Tibial nerve (tissue), 4 donors: Measurements from ENCODE around the gene CALML3. TPM values are rescaled to one million over a fixed set of nuclear protein-coding genes. Genes with fewer than 3 reads are reported as not detected.

Source experiments
- DNase-seq, 2 donors: peaks; one replicate each; pipeline ENCODE4 v3.0.0-alpha.2; 2019; ENCODE audit warnings: low spot score in 2 of 2
- H3K27ac ChIP-seq, 4 donors: fragments of 200-600 bp; sonication (generic) in 3 of 4; one replicate each; pipeline ENCODE4 v1.5.1; 2017 to 2019; ENCODE audit warnings: mild to moderate bottlenecking in 1 of 4
- H3K27me3 ChIP-seq, 2 donors: fragments of 200-600 bp; sonication (generic) in 1 of 2; one replicate each; pipeline versions ENCODE4 v1.5.1 to v1.6.0; 2017 to 2019
- H3K36me3 ChIP-seq, 3 donors: fragments of 200-600 bp; sonication (generic); one replicate each; pipeline ENCODE4 v1.5.1; 2018 to 2019
- H3K4me1 ChIP-seq, 4 donors: fragments of 200-600 bp; sonication (generic) in 3 of 4; one replicate each; pipeline ENCODE4 v1.5.1; 2017 to 2019
- H3K4me3 ChIP-seq, 4 donors: fragments of 200-600 bp; sonication (generic) in 3 of 4; one replicate each; pipeline ENCODE4 v1.5.1; 2017 to 2019; ENCODE audit warnings: mild to moderate bottlenecking in 1 of 4, moderate library complexity in 1 of 4
- H3K9me3 ChIP-seq, 4 donors: fragments of 200-600 bp; sonication (generic) in 3 of 4; one replicate each; pipeline ENCODE4 v1.5.1; 2017 to 2019
- EP300 ChIP-seq, 2 donors: sonication (generic); formaldehyde crosslinking; IDR thresholded peaks; one replicate each; pipeline ENCODE4 v1.6.1; 2017; ENCODE audit warnings: antibody characterized with exemption in 2 of 2, mild to moderate bottlenecking in 1 of 2
- POLR2A ChIP-seq, 2 donors: fragments of 450-650 bp; IDR thresholded peaks; one replicate each; pipeline ENCODE4 v1.6.1; 2017; ENCODE audit warnings: antibody characterized with exemption in 2 of 2, mild to moderate bottlenecking in 2 of 2, moderate library complexity in 2 of 2
- WGBS, 2 donors: methylation state at CpG; one replicate each; pipeline ENCODE4 v1.1.5; 2018; 5-methylcytosine and 5-hydroxymethylcytosine counted together
- total RNA-seq, 4 donors: library from RNA; depleted of rRNA; stranded (reverse); fragments of >200 nt; gene quantifications; one replicate each; pipeline ENCODE4 v1.1.0, GENCODE V29; 2016
- TF ChIP-seq, protein P1 (sequence below), 5 experiments: fragments of 200-600 bp in 3 of 5; fragments of 450-650 bp in 2 of 5; sonication (generic) in 3 of 5; IDR thresholded peaks; one replicate each; pipeline ENCODE4 v1.5.1; 2016 to 2019; ENCODE audit warnings: antibody characterized with exemption in 5 of 5, mild to moderate bottlenecking in 3 of 5, moderate library complexity in 2 of 5

The CALML3 gene
- total RNA-seq, 4 donors from 2014 or later: not detected

DNA sequence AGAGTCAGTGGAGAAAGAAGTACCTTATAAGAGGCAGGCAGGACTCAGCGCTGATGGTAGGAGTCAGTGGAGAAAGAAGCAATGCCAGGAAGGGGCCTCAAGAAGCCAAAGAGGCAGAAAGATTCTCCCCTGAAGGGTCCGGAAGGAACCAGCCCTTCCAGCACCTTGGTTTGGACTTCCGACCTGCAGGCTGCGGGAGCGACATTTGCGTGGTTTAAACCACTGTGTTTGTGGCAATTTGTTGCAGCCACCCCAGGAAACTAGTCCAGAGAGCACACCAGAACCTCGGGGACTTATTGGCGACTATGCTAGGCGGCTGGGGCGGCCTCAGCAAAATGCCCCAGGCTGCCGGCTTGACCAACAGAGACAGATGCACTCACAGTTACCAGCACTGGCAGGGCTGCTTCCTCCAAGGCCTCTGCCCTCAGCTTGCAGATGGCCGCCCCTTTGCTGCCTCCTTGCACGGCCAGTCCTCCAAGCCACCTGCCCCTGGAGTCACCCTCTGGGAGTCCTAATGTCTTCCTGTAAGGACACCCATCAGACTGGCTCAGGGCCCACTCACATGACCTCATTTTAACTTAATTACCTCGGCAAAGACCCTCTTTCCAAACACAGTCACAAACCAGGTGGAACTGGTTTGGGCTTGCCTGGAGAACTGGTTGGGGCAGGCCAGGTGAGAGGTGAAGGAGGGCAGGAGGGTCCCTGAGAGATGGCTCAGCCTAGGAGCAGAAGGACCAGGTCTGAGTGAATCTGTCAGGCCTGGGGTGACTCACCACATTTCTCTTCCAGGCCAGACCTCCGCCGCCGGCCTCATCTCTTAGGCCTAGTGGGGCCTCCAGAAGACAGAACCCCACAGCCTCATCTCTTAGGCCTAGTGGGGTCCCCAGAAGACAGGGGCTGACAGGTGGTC lies 26.1 kb downstream of the CALML3 start:
- TF ChIP-seq EP300 (IDR thresholded peaks at IDR 0.05) (no peak), POLR2A (IDR thresholded peaks at IDR 0.05) (no peak)
- TF ChIP-seq, protein P1, sequence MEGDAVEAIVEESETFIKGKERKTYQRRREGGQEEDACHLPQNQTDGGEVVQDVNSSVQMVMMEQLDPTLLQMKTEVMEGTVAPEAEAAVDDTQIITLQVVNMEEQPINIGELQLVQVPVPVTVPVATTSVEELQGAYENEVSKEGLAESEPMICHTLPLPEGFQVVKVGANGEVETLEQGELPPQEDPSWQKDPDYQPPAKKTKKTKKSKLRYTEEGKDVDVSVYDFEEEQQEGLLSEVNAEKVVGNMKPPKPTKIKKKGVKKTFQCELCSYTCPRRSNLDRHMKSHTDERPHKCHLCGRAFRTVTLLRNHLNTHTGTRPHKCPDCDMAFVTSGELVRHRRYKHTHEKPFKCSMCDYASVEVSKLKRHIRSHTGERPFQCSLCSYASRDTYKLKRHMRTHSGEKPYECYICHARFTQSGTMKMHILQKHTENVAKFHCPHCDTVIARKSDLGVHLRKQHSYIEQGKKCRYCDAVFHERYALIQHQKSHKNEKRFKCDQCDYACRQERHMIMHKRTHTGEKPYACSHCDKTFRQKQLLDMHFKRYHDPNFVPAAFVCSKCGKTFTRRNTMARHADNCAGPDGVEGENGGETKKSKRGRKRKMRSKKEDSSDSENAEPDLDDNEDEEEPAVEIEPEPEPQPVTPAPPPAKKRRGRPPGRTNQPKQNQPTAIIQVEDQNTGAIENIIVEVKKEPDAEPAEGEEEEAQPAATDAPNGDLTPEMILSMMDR (IDR thresholded peaks at IDR 0.05): no peak
- no peaks in the 10 kb centered on the region for H3K27me3 ChIP-seq
- no peak overlapping the region for H3K4me3 ChIP-seq
- H3K27ac ChIP-seq: no peak overlapping the region
- H3K9me3 ChIP-seq: no peaks in the 10 kb centered on the region
- WGBS, 2 donors: 90 to 93% methylated on average over 15 to 17 of the region's 17 CpGs
- H3K4me1 ChIP-seq: peaks cover 0 to 69% (median 26%) of the 10 kb centered on the region in 4 donors
- no peak for DNase-seq
- no peaks in the 10 kb centered on the region for H3K36me3 ChIP-seq

DNA sequence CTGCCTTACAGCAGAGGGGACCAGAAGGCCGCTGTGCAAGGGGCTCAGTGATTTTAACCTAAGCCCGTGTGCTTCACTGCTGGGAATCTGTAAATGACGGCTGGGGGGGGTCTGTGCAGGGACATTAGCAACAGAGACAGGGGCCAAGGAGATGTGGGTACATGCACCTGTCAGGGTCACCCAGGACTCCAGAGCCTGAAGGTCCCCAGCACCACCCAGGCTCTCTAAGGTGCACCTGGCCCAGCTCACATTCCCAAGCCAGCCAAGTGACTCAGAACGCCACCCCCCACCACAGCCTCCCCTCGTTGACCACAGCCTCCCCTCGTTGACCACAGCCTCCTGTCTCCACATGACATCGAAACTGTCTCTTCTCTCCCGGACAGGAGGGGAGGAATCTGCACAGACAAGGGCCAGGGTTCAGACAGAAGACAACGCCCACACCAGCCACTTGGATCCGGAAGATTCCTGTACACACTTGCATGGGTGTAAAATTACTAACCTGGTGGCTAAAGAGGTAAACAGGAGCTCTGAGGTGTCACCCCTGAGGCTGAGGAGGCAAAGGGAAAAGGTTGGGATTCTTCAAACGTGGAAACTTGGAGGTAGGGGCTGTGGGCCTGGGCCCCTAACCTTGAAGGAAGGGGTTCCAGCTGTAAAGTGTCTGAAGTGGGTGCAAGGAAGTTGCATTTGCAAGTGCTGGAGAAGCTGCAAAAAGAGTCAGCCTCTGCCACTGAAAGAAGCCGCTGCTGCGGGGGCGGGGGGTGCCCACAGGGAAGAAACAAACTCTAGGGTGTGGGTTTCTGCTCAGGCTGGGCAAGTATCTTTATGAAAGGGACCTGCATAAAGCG lies 27.0 kb downstream of the CALML3 start:
- no peak for DNase-seq
- TF ChIP-seq POLR2A (IDR thresholded peaks at IDR 0.05): no peak
- TF ChIP-seq EP300 (IDR thresholded peaks at IDR 0.05): no peak
- TF ChIP-seq, protein P1 (IDR thresholded peaks at IDR 0.05): no peak
- H3K27ac ChIP-seq: no peak overlapping the region
- no peaks in the 10 kb centered on the region for H3K27me3 ChIP-seq
- H3K4me1 ChIP-seq: peaks cover 0 to 67% (median 20%) of the 10 kb centered on the region in 4 donors
- H3K9me3 ChIP-seq: no peaks in the 10 kb centered on the region
- no peak overlapping the region for H3K4me3 ChIP-seq
- WGBS, 2 donors: 78 to 86% methylated on average over 15 of the region's 15 CpGs
- H3K36me3 ChIP-seq: no peaks in the 10 kb centered on the region

DNA sequence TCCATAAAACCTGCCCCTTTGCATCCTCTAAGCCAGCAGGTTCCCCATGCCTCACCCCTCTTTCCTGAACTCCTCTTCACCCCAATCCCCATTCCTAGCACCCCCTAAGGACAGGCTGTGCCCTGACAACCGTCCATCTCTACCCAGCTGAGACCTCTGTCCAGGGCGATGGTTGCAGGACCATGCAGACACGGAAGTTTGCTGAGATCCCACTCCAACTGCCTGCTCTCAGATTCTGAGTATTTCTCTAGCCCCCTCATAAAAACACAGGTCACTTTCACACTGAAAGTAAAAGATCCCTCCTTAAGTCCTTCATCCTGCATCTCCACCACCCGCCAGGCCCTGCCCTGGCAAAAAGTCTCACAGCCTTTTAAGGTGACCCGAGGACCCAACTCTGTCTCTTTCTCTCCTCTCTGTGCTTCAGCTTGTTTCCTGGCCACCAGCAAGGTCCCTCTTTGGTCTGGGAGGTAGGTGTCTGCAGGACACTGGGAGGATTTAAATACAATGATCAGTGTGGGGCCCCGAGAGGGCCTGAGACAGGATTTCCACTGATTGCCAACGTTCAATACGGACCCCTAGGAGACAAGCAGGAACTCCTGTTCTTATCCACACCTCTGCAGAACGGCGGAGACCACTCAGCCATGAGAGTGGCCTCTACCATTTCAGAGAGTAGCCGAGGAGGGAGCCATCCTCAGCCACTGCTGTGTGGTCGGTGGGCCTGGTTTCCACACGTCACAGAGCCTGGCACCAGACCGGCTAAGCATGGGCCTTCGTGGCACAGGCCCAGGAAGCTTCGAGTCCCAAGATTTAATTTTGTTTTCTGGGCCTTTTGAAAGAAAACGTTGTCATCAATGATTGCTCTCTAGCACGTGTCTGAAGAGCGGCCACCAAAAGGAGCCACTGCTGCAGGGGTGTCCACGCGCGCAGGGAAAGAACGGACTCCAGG lies 27.9 kb downstream of the CALML3 start:
- Histone ChIP-seq H3K27ac (peak overlapping the region in 1 of 4 donors; percentile 58), H3K4me3 (no peak overlapping the region), H3K9me3 (no peaks in the 10 kb centered on the region), H3K36me3 (no peaks in the 10 kb centered on the region), H3K4me1 (peaks cover 0 to 66% (median 11%) of the 10 kb centered on the region in 4 donors), H3K27me3 (no peaks in the 10 kb centered on the region)
- TF ChIP-seq, protein P1 (IDR thresholded peaks at IDR 0.05): no peak
- no peak for TF ChIP-seq POLR2A (IDR thresholded peaks at IDR 0.05)
- no peak for TF ChIP-seq EP300 (IDR thresholded peaks at IDR 0.05)
- no peak for DNase-seq
- 84% methylated on average over 22 to 23 of the region's 23 CpGs for WGBS, 2 donors

DNA sequence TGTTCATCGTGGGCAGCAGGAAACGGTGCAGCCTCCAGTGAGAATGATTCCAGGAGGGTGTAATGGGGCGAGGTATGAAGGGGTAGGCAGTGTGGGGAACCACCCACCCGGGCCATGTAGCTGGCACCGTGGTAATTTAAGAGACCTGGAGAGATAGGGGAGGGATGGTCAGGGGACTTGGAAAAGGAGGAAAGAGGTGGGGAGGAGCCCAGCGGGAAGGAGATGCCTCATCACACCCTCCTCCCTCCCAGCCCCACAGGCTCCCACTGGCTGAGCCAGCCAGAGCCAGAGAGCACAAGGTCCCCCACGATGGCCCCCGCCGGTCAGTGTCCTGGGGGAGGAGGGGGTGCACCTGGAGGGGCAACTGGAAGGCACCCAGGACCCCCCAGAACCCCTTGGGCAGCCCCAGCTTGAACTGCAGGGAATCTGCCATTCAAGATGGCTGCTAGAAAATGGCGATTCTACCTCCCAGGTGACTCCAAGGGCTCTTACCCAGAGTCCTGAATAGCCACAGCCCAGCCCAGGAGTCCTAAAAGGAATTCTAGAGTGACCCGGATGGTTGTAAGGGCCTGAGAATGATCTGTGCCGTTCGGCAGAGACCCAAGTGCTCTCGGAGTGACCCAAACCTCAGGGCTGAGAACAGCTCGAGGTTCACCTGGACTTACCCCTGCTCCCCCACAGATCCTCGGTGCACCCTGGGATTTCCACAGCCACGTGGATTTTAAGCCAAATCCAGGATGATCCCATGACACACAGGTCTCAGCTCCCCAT lies 28.8 kb downstream of the CALML3 start:
- peaks cover 0 to 61% (median 4%) of the 10 kb centered on the region in 4 donors for H3K4me1 ChIP-seq
- H3K27ac ChIP-seq: peak overlapping the region in 2 of 4 donors; percentile 8 to 58
- H3K27me3 ChIP-seq: no peaks in the 10 kb centered on the region
- H3K36me3 ChIP-seq: no peaks in the 10 kb centered on the region
- WGBS, 2 donors: 64 to 68% methylated on average over 15 to 16 of the region's 17 CpGs
- no peak for TF ChIP-seq POLR2A (IDR thresholded peaks at IDR 0.05)
- peak in 1 of 2 donors; percentile 4 for DNase-seq
- no peak overlapping the region for H3K4me3 ChIP-seq
- H3K9me3 ChIP-seq: no peaks in the 10 kb centered on the region
